GM21576 (cell line): ENCODE results near the gene EXOC5.
A peak's percentile ranks its signal among the peaks of the same experiment; 100 is the strongest.

Source experiments
- ATAC-seq: cut with Tn5 transposase; IDR thresholded peaks from one replicate; pipeline ENCODE4 v1.9.1; 2021; ENCODE audit warnings: mild to moderate bottlenecking, moderate library complexity; ENCODE audit not compliant: unreplicated experiment

EXOC5 gene, protein sequence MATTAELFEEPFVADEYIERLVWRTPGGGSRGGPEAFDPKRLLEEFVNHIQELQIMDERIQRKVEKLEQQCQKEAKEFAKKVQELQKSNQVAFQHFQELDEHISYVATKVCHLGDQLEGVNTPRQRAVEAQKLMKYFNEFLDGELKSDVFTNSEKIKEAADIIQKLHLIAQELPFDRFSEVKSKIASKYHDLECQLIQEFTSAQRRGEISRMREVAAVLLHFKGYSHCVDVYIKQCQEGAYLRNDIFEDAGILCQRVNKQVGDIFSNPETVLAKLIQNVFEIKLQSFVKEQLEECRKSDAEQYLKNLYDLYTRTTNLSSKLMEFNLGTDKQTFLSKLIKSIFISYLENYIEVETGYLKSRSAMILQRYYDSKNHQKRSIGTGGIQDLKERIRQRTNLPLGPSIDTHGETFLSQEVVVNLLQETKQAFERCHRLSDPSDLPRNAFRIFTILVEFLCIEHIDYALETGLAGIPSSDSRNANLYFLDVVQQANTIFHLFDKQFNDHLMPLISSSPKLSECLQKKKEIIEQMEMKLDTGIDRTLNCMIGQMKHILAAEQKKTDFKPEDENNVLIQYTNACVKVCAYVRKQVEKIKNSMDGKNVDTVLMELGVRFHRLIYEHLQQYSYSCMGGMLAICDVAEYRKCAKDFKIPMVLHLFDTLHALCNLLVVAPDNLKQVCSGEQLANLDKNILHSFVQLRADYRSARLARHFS

GRCh38 chr14:57268161-57269069 lies at the start of gene EXOC5, which contains the start of gene AP5M1:
EXOC5 (minus strand) TSS chr14:57268905; CDS start chr14:57268648, 257 bp downstream.
AP5M1 (plus strand) TSS chr14:57268971; CDS start chr14:57269315, 344 bp downstream.
- ATAC-seq: peak; percentile 89

DNA sequence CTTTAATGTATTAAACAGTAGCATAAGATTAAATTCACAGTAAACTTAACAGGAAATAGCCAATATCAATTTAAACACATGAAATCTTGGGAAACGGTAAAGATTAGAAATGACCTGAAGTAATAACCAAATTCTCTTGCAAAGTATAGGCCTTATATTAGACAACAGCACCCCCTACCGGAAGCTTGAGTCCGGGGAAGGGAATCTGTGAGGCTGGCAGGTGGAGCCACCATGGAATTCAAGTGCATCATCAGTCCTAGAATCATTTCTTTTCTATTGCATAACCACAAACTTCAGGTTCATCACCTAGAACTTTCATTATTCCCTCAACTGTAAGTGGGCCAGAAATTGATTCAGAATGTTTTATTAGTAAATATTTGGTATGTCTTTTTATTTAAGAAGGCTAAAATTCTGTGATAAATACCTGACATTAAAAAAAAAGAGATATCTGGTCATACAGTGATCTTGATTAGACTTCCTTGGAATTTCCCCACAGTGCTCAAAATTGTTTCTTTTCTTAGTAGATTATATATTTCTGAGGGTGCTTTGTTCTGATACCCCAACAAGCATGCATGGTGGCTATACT lies 48.6 kb upstream of the EXOC5 start:
- peak; percentile 60 for ATAC-seq

GRCh38 chr14:57314396-57315089 lies 45.8 kb upstream of the EXOC5 start:
- ATAC-seq: no peak

GRCh38 chr14:57302883-57303282 lies 34.2 kb upstream of the EXOC5 start:
- ATAC-seq: no peak

GRCh38 chr14:57299511-57299910 lies 30.8 kb upstream of the EXOC5 start:
- no peak for ATAC-seq

- no peak for ATAC-seq
Observed at GRCh38 chr14:57297852-57298251, 29.1 kb upstream of the EXOC5 start.

- no peak for ATAC-seq
Observed at GRCh38 chr14:57295239-57295638, 26.5 kb upstream of the EXOC5 start.

GRCh38 chr14:57293866-57294837 lies 25.4 kb upstream of the EXOC5 start:
- no peak for ATAC-seq

DNA sequence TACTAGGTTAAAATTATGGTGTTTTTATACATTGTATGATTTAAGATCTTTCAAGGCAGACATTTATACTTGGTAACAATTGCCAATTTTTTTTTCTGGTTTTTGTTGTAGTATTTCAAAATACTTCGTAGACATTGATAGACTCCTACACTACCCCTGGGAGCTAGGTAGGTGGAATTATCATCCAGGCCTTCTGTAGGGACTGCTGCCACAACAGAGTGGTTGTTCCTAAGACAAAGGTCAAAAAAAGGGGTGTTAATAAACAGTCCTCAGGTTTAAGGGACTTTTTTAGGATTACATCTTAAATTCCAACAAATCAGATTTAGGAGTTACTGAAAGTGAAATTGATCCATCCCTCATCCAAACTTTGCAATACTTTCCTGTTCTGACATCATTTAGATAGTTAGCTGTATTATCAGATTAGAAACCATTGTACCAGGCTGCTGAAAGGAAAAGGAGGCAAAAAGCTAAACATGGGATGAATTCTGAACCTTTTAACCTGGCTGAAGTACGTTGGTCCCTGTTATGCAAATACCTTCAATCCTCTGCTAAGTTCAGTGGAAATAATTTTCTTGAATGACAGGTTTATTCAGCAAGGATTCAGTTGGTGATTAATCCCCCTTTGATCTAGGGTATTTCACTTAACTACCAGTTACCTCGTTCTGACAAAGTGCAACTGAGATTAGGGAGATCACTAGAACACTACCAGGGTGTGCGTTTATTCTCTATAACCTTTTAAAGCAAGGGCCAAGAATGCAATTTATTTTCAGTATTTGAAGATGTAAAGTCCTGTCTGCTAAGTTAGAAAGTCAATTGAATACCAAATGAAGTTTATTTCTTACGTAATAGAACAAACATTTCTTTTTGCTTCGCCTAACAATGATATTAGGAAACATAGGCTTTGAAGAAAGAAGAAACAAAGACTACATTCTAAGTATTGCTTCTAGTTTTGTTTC lies 23.3 kb upstream of the EXOC5 start:
- ATAC-seq: no peak

GRCh38 chr14:57290751-57291150 lies 22.0 kb upstream of the EXOC5 start:
- no peak for ATAC-seq

GRCh38 chr14:57287745-57288144 lies 19.0 kb upstream of the EXOC5 start:
- no peak for ATAC-seq

- no peak for ATAC-seq
Observed at GRCh38 chr14:57277062-57277461, 8.4 kb upstream of the EXOC5 start.

- ATAC-seq: no peak
Observed at GRCh38 chr14:57275023-57275664, 6.4 kb upstream of the EXOC5 start.

DNA sequence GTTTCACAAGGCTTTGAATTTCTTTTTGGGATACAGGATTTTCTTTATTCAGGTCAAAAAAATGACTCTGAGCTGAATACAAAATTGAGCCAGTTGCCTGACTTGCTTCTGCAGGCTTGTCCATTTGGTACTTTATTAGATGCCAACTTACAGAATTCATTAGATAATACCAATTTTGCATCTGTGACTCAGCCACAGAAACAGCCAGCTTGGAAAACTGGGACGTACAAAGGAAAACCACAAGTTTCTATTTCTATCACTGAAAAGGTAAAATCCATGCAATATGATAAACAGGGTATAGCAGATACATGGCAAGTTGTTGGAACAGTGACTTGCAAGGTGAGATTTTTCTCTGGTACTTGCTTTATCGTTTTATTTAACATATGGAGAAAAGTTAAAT lies 5.8 kb upstream of the EXOC5 start:
- ATAC-seq: no peak

DNA sequence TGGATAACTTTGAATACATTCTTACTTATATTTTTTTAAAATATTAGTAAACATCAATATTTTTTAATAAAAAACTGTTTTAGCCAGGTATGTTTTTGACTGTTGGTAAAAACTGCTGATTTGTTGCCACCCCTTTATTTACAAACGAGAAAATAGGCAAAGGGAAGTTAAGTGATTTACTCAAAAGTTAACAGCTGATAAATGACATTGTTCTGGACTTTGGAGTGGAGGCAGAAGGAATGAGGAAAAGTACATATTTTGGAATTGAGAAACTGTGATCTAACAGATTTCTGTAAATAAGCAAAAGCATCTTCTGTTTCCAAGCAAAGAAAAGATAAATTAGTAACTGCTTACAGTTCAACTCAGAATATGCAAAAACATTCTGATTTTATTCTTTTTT lies 4.5 kb upstream of the EXOC5 start:
- ATAC-seq: no peak

DNA sequence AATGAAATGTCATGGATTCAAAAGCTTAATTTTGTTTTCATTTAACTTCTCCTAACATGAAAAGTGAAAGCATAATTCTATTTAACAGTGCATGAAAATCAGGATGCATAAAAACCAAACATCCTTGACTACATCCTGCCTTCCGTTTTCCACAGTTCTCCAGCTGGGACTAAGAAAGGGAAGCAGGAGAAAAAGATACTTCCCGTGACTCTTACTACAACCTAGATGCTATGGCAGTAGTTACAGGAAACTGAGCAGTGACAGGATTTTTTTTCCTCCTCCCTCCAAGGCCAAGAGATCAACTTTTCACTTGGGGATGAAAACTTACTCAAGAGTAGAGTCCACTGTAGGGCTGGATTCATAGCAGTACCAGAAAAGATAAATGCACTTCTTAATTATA lies 2.6 kb downstream of the EXOC5 start:
- ATAC-seq: no peak

DNA sequence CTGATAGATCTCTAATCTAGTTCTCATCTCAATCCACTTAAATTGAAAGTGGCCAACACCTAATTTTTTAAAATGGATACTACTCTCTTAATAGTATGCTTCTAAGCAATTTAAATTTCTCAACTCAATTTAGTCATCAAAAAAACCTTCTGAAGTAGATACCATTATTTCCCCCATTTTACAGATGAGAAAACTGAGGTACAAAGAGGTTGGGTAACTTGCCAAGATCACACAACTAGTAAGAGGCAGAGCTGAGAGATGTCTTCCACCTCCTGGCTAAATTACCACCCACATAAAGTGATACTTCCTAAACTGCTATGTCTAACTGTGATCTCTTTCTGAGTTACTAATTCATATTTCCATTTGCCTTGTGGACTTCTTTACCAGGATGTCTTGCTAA lies 6.6 kb downstream of the EXOC5 start:
- ATAC-seq: no peak
